ENCODE results near the gene SLC15A2.

Gene SLC15A2

GRCh38 chr3:121969631-121970030 lies 75.4 kb downstream of the SLC15A2 start:
- no peak for DNase-seq (ENCODE audit: low spot score)
- no peak for TF ChIP-seq CTCF (IDR thresholded peaks at IDR 0.05; ENCODE audit: extremely low read depth, missing control alignments)

GRCh38 chr3:121970047-121970446 lies 75.8 kb downstream of the SLC15A2 start:
- no peak for TF ChIP-seq CTCF (IDR thresholded peaks at IDR 0.05; ENCODE audit: extremely low read depth, missing control alignments)
- no peak for DNase-seq (ENCODE audit: low spot score)

- no peak for TF ChIP-seq CTCF (IDR thresholded peaks at IDR 0.05; ENCODE audit: extremely low read depth, missing control alignments)
- no peak for DNase-seq (ENCODE audit: low spot score)
Measured at GRCh38 chr3:121974601-121975111, 80.5 kb downstream of the SLC15A2 start.

- DNase-seq (ENCODE audit: low spot score), result no peak
- no peak for TF ChIP-seq CTCF (IDR thresholded peaks at IDR 0.05; ENCODE audit: extremely low read depth, missing control alignments)
Measured at GRCh38 chr3:121975702-121976302, 81.6 kb downstream of the SLC15A2 start.

GRCh38 chr3:121976727-121977126 lies 82.5 kb downstream of the SLC15A2 start:
- no peak for TF ChIP-seq CTCF (IDR thresholded peaks at IDR 0.05; ENCODE audit: extremely low read depth, missing control alignments)
- no peak for DNase-seq (ENCODE audit: low spot score)

- DNase-seq (ENCODE audit: low spot score), result no peak
- TF ChIP-seq CTCF (IDR thresholded peaks at IDR 0.05; ENCODE audit: extremely low read depth, missing control alignments), result no peak
Measured at GRCh38 chr3:121979246-121979645, 85.0 kb downstream of the SLC15A2 start.

GRCh38 chr3:121979734-121980449 lies 85.7 kb downstream of the SLC15A2 start:
- TF ChIP-seq CTCF (IDR thresholded peaks at IDR 0.05; ENCODE audit: extremely low read depth, missing control alignments), result no peak
- no peak for DNase-seq (ENCODE audit: low spot score)
